Measurements from ENCODE around the gene USP20.

- TF ChIP-seq POLR2A (IDR thresholded peaks at IDR 0.05; ENCODE audit: low read depth, low read length) = no peak
- TF ChIP-seq, protein P1, sequence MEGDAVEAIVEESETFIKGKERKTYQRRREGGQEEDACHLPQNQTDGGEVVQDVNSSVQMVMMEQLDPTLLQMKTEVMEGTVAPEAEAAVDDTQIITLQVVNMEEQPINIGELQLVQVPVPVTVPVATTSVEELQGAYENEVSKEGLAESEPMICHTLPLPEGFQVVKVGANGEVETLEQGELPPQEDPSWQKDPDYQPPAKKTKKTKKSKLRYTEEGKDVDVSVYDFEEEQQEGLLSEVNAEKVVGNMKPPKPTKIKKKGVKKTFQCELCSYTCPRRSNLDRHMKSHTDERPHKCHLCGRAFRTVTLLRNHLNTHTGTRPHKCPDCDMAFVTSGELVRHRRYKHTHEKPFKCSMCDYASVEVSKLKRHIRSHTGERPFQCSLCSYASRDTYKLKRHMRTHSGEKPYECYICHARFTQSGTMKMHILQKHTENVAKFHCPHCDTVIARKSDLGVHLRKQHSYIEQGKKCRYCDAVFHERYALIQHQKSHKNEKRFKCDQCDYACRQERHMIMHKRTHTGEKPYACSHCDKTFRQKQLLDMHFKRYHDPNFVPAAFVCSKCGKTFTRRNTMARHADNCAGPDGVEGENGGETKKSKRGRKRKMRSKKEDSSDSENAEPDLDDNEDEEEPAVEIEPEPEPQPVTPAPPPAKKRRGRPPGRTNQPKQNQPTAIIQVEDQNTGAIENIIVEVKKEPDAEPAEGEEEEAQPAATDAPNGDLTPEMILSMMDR (IDR thresholded peaks at IDR 0.05; ENCODE audit: extremely low read depth in 1 of 2, insufficient read depth in 1 of 2, low read depth in 1 of 2, low read length in 2 of 2) = no peak
Measured at GRCh38 chr9:129930743-129931142, 95.5 kb downstream of the USP20 start.
